GM21423 (cell line): ENCODE results near the gene GPAT2.
"Not testable (repeated sequence)": the region's sequence is repeated elsewhere in the genome, so short reads cannot be mapped to it uniquely, and the experiment has no call there.

Experiments
- ATAC-seq: cut with Tn5 transposase; IDR thresholded peaks from one replicate; pipeline ENCODE4 v1.9.1; 2021; ENCODE audit warnings: mild to moderate bottlenecking, moderate library complexity; ENCODE audit not compliant: unreplicated experiment

GPAT2 gene, protein sequence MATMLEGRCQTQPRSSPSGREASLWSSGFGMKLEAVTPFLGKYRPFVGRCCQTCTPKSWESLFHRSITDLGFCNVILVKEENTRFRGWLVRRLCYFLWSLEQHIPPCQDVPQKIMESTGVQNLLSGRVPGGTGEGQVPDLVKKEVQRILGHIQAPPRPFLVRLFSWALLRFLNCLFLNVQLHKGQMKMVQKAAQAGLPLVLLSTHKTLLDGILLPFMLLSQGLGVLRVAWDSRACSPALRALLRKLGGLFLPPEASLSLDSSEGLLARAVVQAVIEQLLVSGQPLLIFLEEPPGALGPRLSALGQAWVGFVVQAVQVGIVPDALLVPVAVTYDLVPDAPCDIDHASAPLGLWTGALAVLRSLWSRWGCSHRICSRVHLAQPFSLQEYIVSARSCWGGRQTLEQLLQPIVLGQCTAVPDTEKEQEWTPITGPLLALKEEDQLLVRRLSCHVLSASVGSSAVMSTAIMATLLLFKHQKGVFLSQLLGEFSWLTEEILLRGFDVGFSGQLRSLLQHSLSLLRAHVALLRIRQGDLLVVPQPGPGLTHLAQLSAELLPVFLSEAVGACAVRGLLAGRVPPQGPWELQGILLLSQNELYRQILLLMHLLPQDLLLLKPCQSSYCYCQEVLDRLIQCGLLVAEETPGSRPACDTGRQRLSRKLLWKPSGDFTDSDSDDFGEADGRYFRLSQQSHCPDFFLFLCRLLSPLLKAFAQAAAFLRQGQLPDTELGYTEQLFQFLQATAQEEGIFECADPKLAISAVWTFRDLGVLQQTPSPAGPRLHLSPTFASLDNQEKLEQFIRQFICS

DNA sequence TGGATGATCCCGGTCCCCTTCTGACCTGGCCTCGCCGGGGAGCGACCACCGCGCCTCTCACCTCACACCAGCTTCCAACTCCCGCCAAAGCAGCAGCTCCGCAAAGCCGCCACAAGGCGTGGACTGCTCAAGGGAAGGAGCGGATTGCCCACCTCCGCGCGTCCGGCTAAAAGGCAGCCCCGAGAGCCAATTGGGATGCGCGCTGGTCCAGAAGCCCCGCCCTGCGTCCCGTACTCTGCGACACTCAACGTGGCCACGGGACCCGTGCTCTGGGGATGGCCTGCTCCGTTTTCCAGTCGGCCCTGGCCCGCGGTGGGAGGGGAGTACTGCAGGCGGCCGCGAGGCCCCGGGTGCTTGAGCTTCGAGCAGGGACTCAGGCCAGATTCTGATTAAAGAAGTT is at the start of gene GPAT2:
GPAT2 (minus strand) TSS at position 125 of the 400 bp plus-strand sequence. CDS start 2,557 bp downstream, outside the sequence.
- ATAC-seq, result not testable (repeated sequence)

DNA sequence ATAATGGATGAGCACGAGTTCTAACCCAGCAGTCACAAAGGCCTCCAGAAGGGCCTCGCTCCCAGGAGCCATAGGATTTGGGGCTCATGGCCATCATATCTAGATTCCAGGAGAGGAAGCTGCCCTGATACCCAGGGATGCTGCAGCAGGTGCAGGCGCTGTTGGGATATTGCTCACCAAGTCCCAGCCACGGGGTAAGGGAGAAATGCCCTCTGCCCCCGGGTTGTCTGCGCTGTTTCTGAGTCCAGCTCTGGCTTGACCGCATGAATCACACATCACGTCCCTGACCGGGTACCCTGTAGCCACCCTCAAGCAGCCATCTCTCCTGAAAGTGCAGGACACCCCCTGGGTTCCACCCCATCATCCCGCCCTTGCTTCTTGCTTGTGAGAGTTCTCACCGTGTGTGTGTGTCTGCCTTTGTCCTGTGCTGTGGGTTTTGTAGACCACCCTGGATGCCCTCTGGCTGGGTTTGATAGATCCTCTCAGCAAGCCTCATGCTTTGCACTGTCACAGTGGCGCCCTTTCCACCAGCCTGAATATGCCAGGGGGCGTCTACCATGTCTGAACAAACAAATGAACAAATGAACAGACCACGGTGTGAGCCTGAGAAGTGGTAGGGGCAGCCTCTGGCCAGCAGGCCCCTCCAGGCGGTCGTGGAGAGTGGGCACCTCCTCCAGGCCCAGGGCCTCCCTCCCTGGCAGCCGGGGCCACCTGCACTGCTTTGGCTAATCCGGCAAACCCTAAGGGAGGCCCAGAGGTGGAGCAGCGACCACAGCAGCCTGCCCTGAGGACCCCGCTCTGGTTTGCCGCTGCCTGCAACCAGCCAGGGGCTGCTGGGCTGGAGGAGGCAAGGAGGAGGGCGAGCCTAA is 49.5 kb upstream of the GPAT2 start:
- ATAC-seq, result no peak

DNA sequence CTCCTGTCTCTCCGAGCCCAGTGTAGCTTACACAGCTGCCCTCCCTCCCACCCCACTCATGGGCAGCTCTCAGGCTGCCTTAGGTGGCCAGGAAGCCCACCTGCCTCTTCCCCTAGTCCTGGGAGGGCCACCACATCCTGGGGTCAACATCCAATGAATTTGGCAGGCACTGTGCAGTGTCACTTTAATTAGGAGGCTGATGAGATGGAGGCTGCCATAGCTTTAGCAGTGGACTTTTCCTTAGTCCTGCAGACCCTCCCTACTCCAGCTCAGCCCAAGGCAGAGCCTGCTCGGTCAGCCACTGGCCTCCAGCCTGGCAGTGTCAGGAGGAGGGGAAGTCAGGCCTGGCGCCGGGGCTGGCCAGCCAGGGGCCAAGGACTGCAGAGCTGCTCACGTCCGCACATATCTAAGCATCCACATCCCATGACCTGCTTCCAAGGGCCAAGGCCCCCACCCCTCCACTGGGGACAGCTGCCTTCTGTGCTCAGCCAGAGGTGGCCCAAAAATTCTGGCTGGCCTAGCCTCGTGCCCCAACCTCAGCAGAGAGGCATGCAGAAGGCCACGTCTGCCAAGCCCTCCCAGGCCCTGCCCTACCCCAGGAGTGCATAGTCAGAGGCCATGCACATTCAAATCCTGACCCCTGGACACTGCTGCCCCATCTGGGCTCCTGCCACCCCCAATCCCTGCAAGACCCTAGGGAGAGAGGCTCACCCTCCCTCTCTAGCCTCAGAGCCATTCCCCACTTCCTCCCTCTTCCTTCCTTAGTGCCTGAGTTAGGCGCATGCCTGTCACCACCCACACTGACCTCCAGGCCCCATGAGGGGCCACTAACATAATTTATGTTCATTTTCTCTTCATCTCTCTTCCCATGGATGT is 48.6 kb upstream of the GPAT2 start:
- no peak for ATAC-seq

DNA sequence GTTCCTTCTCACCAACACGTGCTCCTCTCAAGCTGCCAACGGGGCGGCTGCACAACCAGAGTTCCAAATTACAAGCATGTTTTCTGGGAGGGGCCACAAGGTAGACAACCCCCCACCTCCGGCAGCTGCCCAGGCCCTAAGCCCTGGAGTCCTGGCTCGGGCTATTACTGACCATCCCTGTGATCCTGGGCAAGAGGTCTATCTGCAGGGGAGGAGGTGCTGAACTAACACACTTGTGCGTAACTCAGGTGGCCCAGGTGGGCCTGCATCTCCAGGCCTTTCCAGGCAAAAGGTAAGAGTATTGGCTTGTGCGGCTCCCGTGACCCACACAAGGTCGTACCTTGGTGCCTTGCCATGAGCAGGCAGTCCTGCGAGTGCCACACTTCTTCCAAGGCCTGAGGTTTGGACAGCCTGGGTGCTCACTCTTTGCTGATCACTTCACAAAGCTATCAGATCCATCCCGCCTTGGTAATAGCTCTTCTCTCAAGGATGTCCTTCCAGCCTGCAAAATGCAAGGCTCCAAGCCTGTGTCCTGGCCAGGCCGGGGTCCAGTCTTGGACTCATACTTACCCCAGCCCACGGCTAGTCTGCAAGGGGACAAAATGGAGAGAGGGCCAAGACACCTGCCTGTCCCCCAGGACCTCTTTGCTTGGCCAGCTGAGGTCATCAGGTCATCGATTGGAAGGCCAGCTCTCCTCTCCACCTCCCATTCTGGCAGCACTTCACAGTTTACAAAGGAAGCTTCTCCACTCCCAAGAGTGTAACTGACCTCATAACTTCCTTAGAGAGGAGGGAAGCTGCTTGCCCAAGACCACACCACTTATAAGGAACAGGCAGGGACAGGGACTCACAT is 47.7 kb upstream of the GPAT2 start:
- no peak for ATAC-seq

DNA sequence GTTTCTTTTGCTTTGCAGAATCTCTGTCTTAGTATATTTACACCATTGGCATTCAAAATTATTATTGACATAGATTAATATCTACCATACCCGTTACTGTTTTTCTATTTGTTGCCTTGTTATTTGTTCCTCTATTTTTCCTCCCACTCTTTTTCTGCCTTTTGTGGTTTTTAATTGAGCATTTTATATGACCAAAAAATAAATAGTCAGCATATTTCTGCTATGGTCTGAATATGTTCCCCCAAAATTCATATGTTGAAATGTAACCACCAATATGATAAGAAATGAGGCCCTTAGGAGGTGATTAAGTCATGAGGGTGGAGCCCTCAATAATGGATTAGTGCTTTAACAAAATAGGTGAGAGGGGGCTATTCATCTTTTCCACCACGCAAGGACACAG is 46.3 kb upstream of the GPAT2 start:
- ATAC-seq, result no peak

DNA sequence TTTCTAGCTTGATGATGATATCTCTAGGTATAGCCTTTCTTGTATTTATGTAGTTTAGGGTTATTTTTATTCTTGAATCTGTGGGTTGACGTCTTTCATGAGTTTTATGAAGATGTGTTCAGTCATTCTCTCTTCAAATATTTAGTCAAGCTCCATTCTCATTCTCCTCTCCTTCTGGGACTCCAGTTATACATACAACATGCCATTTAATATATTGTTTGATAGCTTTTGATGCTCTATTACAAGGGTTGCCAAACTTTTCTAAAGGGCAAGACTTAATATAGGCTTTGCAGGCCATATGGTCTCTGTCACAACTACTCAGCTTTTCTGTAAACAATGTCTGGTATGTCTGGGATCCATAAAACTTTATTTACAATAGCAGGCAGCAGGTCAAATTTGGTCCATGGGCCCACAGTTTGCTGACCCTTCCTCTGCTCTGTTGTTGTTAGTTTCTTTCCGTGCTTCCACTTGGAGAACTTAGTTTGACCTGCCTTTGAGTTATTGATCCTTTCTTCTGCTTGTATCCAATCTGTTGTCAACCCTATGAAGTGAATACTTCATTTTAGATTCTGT is 40.6 kb upstream of the GPAT2 start:
- no peak for ATAC-seq

DNA sequence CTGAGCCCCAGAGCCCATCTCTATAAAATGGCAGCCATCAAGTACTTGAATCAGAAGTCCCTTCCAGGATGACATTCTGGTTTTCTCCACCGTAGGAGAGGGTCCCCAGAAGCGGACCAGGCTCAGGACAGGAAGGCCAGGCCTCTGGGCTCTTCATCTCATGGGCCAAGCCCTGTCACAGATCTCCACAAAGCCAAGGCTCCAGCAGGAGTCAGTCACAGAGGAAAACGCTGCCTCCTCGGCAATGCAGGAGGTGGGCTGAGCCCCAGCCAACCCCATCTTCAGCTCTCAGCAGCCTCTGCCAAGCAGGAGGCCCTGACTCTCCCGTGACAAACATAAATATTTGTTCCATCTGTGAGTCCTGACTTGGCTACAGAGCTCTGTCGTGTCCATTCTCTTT is 39.4 kb upstream of the GPAT2 start:
- no peak for ATAC-seq

DNA sequence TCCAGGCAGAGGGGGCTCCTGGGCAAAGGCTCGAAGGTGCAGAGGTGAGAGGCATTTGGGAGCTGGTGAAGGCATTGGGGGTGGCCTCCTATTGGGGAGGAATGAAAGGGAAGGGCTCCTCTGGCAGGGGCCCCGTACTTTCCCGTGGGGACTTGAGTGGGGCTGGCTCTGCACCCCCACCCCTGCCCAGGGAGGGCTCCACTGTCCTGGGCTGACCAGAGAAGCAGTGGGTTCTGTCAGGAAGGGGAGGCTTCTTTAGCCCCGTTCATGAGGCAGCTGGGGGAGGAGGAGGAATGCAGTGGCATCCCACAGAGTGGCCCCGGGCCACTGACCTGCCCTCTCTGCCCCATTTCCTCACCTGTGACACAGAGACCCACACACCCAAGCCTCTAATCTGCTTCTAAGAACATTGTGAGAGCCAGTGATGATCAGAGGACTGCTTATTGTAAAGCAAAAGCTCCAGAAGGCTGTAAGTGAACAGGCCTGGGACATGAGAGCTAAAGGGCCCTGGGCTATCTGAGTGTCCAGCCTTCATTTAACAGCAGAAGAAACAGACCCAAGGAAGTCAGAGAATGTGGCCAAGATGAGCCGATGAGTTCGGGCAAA is 38.6 kb upstream of the GPAT2 start:
- ATAC-seq, result no peak

DNA sequence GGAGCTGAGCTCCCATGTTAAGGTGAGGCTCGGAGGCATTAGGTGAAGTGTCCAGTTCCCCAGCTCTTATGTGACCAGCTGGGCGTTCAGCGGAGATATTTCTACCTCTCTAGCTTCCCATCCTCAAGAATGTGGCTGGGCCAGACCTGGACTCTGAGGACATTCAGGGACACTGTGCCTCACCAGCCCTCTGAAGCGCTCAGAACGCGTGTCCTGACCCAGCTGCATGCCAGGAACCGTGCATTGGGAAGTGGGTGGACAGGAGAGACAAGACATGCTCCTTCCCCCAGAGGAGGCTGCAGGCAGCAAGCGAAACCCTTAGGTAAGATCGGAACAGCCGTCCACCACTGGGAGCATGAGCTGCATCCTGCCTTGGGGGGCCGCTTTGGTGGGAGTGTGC is 38.0 kb upstream of the GPAT2 start:
- no peak for ATAC-seq

DNA sequence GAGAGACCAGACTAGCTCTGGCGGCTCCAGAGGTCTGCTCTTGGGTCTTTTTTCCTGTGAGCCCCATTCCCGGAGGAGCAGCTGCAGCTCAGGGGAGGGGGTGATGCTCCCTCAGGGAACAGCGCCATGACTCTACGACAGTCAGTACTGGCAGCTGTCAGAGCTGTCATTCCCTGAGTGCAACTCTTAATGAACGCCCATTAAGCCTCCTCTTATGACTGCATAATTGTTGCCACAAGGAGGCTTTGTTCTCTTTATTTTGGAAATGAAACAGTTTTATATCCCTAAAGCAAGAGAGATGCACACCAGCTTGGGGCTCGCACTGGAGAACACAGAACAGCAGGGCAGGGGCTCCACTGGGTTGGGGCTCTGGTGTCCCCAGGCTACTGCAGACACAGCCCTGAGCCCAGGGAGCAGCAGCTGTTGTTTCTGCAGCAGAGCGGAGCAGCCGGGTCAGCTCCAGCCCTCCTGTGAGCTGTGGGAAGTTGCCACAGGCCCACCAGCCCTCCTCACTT is 37.3 kb upstream of the GPAT2 start:
- not testable (repeated sequence) for ATAC-seq

DNA sequence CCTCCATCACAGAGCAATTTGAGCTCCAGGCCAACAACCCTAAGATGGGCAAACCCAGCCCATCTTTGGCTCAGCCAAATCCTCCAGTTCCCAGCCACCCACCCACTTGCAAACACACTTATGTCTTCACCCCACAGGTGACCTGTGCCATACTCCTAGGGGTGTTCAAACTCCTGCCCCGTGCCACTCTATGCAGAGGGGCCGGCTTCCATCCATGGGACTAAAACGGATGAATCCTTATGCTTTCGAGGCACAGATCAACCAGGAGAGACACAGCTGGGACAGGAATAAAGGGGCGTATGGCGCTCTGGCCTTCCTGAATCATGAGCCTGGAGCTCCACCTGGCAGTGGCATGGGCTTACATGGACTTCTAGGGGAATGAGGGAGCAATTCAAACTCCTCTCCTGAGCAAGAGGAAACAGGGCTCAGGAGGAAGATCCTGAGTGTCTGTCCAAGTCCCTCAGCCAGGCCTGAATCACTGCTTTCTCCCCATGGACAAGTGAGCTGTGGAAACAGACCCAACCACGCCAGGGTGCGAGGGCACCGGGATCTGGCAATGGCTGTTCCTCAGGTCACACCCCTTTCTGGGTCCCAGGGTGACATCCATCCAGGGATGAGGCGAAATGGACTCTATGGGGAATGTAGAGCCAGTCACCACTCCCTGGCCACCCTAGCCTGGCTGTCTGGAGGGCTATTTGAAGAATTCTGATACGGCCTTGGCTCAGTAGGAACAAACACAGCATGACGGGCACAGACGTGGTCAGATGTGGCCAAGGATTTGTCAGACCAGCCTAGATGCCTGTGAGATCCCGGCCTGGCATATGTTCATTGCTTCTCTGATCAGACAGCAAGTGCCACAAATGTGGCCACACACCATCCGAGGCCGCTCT is 36.6 kb upstream of the GPAT2 start:
- ATAC-seq, result not testable (repeated sequence)

DNA sequence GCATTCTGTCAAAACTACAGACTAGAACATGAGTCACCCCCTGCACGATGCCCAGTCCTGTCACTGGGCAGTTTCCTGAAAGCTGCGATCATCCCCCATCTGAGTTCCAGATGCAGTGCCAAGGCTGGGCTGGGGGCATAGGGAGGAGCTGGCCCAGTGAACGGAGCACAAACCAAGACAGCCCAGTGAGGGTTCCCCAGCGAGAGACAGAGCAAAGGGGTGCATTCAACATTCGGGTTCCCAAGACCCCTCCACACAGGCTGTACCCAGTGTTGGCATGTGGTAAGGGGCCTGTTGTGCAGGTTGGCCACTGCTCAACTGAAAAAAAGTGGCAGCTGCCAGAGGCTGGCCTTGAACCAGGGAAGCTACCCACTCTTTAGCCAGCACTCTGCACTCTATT is 35.6 kb upstream of the GPAT2 start:
- ATAC-seq, result not testable (repeated sequence)

DNA sequence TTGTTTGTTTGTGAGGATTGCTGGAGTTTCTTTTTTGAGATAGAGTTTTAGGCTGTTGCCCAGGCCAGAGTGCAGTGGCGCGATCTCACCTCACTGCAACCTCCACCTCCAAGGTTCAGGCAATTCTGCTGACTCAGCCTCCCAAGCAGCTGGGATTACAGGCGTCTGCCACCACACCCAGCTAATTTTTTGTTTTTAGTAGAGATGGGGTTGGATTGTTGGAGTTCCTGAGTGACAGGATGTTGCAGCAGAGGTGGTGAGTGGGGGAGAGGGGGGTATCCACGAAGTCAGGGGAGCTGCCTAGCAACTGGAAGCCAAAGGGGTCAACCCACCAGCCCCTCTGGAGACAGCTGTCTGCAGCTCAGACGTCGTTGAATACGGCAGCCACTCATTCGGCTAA is 35.2 kb upstream of the GPAT2 start:
- not testable (repeated sequence) for ATAC-seq

DNA sequence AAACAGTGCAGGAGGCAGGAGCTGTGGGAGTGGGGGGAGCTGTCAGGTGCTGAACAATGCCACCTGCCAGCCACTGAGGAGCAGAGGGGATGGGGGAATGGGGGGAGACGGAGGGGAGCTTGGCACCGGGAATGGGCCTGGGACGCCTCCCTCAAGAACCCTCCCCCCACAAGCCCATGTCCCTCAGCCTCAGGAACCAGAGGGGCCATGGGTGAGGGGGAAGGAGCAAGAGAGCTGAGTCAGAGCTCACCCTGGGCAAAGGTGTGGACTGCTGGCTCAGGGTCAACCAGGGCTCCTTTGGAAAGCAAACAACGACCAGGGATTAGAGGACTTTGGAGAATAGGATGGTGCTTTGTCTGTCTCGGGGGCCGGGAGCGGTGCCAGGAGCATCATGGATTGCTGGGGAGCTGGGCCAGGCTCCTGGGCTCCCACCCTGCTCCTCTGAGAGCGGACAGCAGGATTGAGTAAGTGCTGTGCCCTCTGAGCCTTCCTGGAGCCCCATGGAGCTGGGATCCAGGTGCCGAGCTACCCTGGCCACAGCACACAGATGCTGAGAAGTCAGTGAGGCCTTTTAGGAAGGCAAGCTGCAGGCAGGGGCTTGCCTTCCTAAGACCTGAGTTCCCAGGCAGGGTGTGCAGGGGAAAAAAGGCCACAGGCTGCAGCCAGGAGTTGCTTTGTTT is 33.3 kb upstream of the GPAT2 start:
- not testable (repeated sequence) for ATAC-seq

DNA sequence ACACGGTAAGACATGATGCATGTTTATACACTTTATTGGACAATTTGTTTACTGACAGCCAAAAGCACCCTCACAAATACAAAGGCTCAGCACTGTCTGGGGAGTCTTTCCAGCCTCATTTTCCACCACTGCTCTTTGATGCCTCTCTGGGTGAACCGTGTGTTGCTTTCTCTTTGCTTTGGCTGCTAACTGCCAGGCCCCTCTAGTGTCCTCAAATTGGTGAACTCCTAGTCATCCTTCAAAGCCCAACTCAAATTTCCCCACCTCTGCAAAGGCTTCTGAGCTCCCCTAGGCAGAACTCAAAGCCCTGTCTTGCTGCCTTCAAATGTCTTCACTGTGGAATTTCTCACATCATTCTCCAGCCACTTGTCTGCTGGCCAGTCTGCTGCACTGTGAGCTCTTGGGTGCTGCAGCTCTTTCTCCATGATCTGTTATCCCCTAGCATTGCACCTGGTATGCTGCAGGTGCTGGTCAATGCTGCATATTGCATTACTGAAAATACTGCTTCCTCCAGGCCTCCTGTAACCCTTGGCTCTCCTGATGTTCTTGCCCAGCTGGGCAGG is 32.5 kb upstream of the GPAT2 start:
- ATAC-seq, result not testable (repeated sequence)

DNA sequence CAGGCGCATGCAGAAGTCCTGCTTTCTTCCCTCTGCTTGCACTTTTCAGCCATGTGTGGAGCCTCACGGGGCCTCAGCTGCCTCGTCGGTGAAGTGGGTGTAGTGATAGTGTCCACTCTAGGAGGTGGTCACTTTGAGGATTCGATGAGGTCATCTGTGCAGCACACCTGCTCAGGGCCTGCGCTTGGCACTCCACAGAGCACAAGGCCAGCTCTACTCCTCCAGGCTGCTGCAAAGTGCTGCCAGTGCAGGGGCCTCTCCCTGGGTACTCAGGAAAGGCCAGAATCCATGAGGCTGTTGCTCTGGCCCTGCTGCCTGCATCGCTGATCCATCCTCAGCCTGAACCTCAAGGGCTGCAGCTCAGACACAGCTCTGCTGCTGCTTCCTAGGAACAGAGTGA is 31.8 kb upstream of the GPAT2 start:
- ATAC-seq, result not testable (repeated sequence)
